Measurements from ENCODE around the gene PTPRA.
"Not testable (repeated sequence)": the region's sequence is repeated elsewhere in the genome, so short reads cannot be mapped to it uniquely, and the experiment has no call there.

PTPRA gene

DNA sequence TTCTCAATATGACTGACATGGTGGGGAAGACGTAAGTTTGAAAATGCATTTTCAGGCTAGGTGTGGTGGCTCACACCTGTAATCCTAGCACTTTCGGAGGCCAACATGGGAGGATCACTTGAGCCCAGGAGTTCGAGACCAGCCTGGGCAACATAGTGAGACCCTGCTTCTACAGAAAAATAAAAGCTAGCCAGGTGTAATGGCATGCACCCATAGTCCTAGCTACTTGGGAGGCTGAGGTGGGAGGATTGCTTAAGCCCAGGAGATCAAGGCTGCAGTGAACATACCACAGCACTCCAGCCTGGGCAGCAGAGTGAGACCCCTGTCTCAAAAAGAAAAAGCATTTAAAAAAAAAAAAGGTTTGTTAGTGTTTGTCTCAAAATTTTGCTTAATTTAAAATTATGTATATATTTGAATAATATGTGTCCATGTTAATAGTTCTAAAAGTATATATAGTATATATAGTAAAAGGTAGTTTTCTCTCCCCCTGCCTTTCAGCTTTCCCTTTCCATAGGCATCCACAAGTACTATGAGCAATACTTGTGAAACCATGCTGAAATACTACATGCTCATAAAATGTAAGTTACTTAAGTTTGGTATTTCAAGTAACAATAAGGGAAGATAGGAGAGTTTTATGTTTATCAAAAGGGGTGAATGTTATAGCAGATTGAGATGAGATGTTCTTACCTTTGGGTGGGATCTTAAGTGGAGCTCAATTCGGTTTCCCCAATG, 15.1 kb downstream of the PTPRA start:
- H3K4me1 Mint-ChIP-seq = peaks cover 38 to 73% of the 10 kb centered on the region in 2 donors
- no peak for DNase-seq
- no peak for ATAC-seq (replicated peaks)
- H3K27me3 Mint-ChIP-seq = no peaks in the 10 kb centered on the region
- peaks cover 3 to 21% of the 10 kb centered on the region in 2 donors for H3K36me3 Mint-ChIP-seq
- H3K9me3 Mint-ChIP-seq = no peaks in the 10 kb centered on the region
- no peak overlapping the region for H3K4me3 Mint-ChIP-seq
- H3K27ac Mint-ChIP-seq = peak overlapping the region; percentile 15

DNA sequence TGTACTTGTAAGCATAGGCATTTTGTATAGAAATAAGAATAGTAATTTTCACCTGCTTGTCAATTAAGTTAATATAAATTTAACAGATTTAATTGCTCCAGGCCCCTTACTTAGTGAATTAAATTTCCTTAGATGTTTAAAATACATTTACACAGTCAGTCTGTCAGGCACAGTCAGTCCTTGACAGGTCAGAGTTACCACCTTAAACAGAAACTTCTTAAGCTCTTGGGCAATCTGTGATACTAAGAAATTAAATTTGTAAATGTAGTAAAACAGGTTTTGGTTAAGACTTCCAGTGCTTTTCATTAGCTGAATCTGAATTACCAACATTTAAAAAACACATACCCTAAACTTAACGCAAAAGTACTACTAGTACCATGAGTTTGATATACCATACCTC, 15.9 kb downstream of the PTPRA start:
- ATAC-seq (replicated peaks) = no peak
- peaks cover 35 to 69% of the 10 kb centered on the region in 2 donors for H3K4me1 Mint-ChIP-seq
- H3K36me3 Mint-ChIP-seq = peaks cover under 1 to 19% of the 10 kb centered on the region in 2 donors
- DNase-seq = no peak
- H3K4me3 Mint-ChIP-seq = no peak overlapping the region
- no peak overlapping the region for H3K27ac Mint-ChIP-seq
- H3K27me3 Mint-ChIP-seq = no peaks in the 10 kb centered on the region
- no peaks in the 10 kb centered on the region for H3K9me3 Mint-ChIP-seq

DNA sequence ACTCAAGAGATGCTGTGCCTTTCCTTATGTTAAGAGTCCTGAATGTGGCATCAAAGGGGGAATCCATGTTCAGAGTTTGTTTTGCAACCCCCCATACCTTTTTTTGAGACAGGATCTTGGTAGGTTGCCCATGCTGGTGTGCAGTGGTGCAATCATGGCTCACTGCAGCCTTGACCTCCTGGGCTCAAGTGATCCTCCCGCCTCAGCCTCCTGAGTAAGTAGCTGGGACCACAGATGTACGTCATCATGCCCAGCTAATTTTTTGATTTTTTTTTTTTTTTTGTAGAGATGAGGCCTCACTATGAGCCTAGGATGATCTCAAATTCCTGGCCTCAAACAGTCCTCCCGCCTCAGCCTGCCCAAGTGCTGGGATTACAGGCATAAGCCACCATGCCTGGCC, 16.5 kb downstream of the PTPRA start:
- ATAC-seq (replicated peaks) (no peak), DNase-seq (no peak)
- Mint-ChIP-seq H3K27me3 (no peaks in the 10 kb centered on the region), H3K36me3 (peaks cover 4 to 20% of the 10 kb centered on the region in 2 donors), H3K4me1 (peaks cover 33 to 66% of the 10 kb centered on the region in 2 donors), H3K9me3 (no peaks in the 10 kb centered on the region), H3K27ac (no peak overlapping the region), H3K4me3 (no peak overlapping the region)

DNA sequence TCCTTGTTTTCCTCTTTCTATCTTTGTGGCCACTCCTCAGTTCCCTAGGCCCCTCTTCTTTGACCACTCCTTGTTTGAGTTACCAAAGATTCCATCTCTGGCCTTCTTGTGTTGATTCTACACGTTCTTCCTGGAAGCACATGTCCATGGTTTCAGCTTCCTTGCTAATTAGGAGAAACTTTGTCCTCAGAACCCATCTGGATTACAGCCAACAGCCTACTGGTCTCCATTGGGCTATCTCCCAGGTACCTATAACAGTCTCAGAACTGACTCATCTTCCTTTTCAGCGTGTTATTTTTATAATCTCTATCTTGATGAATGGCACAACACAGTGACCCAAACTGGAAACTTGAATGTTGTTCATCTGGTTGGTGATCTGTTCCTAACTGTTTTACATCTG, 17.5 kb downstream of the PTPRA start:
- ATAC-seq (replicated peaks) (no peak), DNase-seq (no peak)

DNA sequence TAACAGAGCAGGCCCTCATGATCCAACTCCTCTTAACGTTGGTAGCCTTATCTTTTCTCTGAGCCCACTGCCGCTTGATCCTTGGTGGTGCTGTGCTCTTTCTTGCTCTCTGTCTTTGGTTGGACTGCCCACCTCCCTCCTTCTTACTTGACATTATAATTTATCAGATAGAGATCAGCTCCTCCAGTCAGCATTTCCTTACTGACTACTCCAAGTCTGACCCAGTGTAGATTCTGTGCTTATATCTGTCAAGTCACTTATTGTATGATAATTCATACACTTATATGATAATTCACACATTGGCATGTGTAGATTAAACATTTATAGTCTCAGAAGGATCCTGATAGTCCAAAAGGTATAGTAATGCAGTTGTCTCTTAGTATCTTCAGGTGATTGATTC, 18.1 kb downstream of the PTPRA start:
- DNase-seq (no peak), ATAC-seq (replicated peaks) (no peak)
- H3K4me1 Mint-ChIP-seq = peaks cover 27 to 53% of the 10 kb centered on the region in 2 donors
- H3K9me3 Mint-ChIP-seq = no peaks in the 10 kb centered on the region
- H3K27ac Mint-ChIP-seq = peak overlapping the region; percentile 39
- no peak overlapping the region for H3K4me3 Mint-ChIP-seq
- H3K36me3 Mint-ChIP-seq = peaks cover 7 to 21% of the 10 kb centered on the region in 2 donors
- H3K27me3 Mint-ChIP-seq = no peaks in the 10 kb centered on the region

More for the DNA sequence above, 17.5 kb downstream of the PTPRA start:
- no peaks in the 10 kb centered on the region for H3K27me3 Mint-ChIP-seq
- no peaks in the 10 kb centered on the region for H3K9me3 Mint-ChIP-seq
- H3K27ac Mint-ChIP-seq = peak overlapping the region; percentile 39
- no peak overlapping the region for H3K4me3 Mint-ChIP-seq
- H3K36me3 Mint-ChIP-seq = peaks cover 6 to 19% of the 10 kb centered on the region in 2 donors
- H3K4me1 Mint-ChIP-seq = peaks cover 28 to 56% of the 10 kb centered on the region in 2 donors

DNA sequence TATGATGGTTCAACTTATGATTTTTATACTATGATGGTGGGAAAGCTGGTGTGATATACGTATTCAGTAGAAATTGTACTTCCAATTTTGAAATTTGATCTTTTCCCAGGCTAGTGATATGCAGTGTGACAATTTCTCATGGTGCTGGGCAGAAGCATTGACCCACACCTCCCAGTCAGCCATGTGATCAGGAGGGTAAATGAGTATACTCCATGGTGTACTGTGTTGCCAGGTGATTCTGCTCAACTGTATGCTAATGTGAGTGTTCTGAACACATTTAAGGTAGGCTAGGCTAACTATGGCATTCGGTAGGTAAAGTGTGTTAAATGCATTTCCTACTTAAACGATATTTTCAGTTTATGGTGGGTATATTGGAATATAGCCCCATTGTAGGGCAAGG, 19.1 kb downstream of the PTPRA start:
- ATAC-seq (replicated peaks) (no peak), DNase-seq (no peak)
- peaks cover 26 to 55% of the 10 kb centered on the region in 2 donors for H3K4me1 Mint-ChIP-seq
- H3K4me3 Mint-ChIP-seq = no peak overlapping the region
- H3K27ac Mint-ChIP-seq = no peak overlapping the region
- peaks cover 11 to 28% of the 10 kb centered on the region in 2 donors for H3K36me3 Mint-ChIP-seq
- no peaks in the 10 kb centered on the region for H3K9me3 Mint-ChIP-seq
- H3K27me3 Mint-ChIP-seq = no peaks in the 10 kb centered on the region

DNA sequence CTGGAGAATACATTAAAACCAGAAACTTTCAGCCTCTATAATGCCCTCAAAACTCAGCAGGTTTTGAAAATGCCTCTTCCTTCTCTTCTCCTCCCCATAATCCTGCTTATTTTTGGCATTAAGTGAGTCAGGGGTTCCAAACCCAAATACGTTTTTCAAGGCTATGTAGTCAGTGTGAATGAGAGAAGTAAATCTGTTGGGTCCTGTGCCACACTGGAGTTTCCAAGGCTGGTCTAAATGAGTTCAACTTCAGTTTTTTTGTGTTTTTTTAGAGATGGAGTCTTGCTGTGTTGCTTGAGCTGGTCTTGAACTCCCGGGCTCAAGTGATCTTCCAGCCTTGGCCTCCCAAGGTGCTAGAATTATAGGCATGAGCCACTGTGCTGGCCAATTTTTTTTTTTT, 20.9 kb downstream of the PTPRA start:
- no peaks in the 10 kb centered on the region for H3K9me3 Mint-ChIP-seq
- no peak overlapping the region for H3K27ac Mint-ChIP-seq
- ATAC-seq (replicated peaks) = no peak
- no peak for DNase-seq
- no peak overlapping the region for H3K4me3 Mint-ChIP-seq
- H3K27me3 Mint-ChIP-seq = no peaks in the 10 kb centered on the region
- H3K36me3 Mint-ChIP-seq = peaks cover 11 to 28% of the 10 kb centered on the region in 2 donors
- peaks cover 18 to 47% of the 10 kb centered on the region in 2 donors for H3K4me1 Mint-ChIP-seq

DNA sequence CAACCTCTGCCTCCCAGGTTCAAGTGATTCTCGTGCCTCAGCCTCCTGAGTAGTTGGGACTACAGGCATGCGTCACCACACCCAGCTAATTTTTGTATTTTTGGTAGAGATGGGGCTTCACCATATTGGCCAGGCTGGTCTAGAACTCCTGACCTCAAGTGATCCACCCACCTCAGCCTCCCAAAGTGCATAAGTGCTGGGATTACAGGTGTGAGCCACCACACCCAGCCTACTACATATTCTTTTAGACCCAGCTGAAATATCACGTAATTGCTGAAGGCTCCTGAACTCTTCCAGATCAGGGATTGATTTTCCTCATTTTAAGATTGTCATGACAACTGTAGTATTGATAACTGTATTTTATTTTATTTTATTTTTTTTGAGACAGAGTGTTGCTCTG, 21.9 kb downstream of the PTPRA start:
- ATAC-seq (replicated peaks); DNase-seq; H3K27me3 Mint-ChIP-seq; H3K27ac Mint-ChIP-seq; H3K4me3 Mint-ChIP-seq; H3K9me3 Mint-ChIP-seq: not testable (repeated sequence)
- peaks cover 25 to 54% of the 10 kb centered on the region in 2 donors for H3K4me1 Mint-ChIP-seq
- H3K36me3 Mint-ChIP-seq = peaks cover 11 to 30% of the 10 kb centered on the region in 2 donors

DNA sequence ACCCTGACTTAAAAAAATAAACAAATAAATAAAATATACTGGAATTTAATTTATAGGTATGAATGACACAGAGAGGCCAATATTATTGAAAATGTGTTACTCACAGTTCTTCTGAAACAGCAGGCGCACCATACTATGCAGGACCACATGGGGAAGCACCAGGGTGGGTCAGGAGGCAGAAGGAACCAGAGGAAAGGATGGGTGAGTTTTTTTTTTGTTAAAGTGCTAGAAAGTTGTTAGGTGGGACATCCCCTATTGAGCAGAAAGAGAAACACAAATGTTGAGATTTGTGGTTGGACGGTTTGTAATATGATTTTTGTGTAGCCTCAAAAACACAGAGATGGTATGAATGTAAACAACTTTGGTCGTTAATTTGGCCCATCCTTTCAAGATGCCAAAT, 26.0 kb downstream of the PTPRA start:
- Mint-ChIP-seq H3K4me3 (no peak overlapping the region), H3K9me3 (no peaks in the 10 kb centered on the region), H3K36me3 (peaks cover 10 to 28% of the 10 kb centered on the region in 2 donors), H3K27me3 (no peaks in the 10 kb centered on the region), H3K27ac (peak overlapping the region; percentile 80), H3K4me1 (peaks cover 22 to 54% of the 10 kb centered on the region in 2 donors)
- ATAC-seq (replicated peaks) (peak; percentile 78 to 82), DNase-seq (no peak)

DNA sequence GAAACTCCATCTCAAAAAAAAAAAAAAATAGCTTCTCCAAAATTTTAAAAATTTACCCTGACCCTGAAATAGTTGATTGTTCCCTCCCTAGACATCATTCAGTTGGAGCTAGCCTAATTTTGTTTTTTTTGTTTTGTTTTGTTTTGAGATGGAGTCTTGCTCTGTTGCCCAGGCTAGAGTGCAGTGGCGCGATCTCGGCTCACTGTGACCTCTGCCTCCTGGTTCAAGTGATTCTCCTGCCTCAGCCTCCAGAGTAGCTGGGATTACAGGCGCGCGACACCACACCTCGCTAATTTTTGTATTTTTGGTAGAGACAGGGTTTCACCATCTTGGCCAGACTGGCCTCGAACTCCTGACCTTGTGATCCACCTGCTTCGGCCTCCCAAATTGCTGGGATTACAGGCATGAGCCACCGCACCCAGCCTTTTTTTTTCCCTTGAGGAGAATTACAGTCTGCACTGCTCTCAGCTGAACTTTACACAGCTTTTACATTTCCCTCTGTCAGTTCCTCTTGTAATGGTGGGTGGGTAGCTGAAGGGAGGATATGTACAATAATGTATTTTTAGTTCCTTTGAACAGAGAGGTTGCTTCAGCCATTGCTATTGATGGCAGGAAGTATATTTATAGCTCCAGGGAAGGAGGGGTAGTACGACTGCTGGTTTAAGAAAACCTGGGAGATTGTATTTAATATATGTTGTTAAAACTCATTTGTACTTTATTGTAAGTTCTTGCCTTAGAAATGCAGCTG, 27.7 kb downstream of the PTPRA start:
- Mint-ChIP-seq H3K36me3 (peaks cover 5 to 20% of the 10 kb centered on the region in 2 donors), H3K4me1 (peaks cover 20 to 57% of the 10 kb centered on the region in 2 donors), H3K9me3 (no peaks in the 10 kb centered on the region), H3K27ac (peak overlapping the region; percentile 95), H3K4me3 (peak overlapping the region; percentile 73 to 75), H3K27me3 (no peaks in the 10 kb centered on the region)
- DNase-seq (peak; percentile 5), ATAC-seq (replicated peaks) (peak; percentile 90 to 92)

DNA sequence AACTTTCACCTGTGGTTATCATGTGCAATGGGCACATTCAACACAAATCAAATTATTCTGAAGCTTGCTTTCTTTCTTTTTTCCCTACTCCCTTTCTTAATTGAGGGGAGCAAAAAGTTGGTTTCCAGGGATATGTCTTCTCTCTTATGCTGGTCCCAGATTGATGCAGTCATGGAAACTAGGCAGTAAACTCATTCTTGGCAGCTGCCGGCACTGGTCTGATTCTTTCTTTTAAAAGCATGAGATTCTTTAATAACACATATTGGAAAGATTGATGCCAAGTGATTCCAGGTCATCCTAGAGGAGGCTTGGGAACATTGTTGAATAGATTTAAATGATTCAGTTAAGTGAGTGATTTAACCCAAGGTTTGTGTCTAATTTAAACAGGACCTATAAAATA, 29.0 kb downstream of the PTPRA start:
- H3K36me3 Mint-ChIP-seq = peaks cover 0 to 12% of the 10 kb centered on the region in 2 donors
- DNase-seq (no peak), ATAC-seq (replicated peaks) (no peak)
- H3K9me3 Mint-ChIP-seq = no peaks in the 10 kb centered on the region
- H3K4me1 Mint-ChIP-seq = peaks cover 19 to 47% of the 10 kb centered on the region in 2 donors
- H3K27me3 Mint-ChIP-seq = no peaks in the 10 kb centered on the region
- H3K27ac Mint-ChIP-seq = no peak overlapping the region
- H3K4me3 Mint-ChIP-seq = no peak overlapping the region

DNA sequence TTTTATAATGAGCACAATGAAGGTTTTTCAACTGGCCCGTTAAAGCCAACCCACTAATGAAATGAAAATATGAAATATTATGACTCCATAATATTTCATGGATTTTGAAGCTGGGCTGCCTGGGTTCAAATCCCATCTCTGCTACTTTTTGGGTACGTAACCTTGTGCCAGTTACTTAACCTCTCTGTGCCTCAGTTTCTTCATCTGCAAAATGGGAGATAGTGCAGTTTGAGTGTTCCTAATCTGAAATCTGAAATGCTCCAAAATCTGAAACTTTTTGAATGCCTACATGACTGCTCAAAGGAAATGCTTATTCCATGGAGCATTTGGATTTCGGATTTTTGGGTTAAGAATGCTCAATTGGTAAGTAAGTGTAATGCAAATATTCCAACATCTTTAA, 29.5 kb downstream of the PTPRA start:
- peaks cover 19 to 47% of the 10 kb centered on the region in 2 donors for H3K4me1 Mint-ChIP-seq
- no peaks in the 10 kb centered on the region for H3K9me3 Mint-ChIP-seq
- H3K36me3 Mint-ChIP-seq = peaks cover 0 to 12% of the 10 kb centered on the region in 2 donors
- DNase-seq (no peak), ATAC-seq (replicated peaks) (no peak)
- H3K27me3 Mint-ChIP-seq = no peaks in the 10 kb centered on the region
- H3K4me3 Mint-ChIP-seq = no peak overlapping the region
- no peak overlapping the region for H3K27ac Mint-ChIP-seq

DNA sequence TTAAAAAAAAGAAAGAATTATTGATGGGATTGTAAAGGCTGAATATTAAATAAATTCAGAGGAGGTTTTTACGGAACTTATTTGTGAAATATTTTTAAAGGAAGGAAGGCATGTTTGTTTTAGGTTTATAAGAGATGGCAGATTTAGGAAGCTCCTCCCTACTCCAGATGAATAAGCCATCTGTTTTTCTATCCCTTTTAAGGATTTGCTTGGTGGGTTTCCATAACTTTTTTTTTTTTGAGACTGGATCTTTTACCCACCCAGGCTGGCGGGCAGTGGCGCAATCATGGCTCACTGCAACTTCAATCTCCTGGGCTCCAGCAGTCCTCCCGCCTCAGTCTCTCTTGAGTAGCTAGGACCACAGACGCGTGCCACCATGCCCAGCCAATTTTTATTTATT, 30.4 kb downstream of the PTPRA start:
- no peak for ATAC-seq (replicated peaks)
- Mint-ChIP-seq H3K27ac (no peak overlapping the region), H3K4me1 (peaks cover 19 to 48% of the 10 kb centered on the region in 2 donors), H3K4me3 (no peak overlapping the region), H3K9me3 (no peaks in the 10 kb centered on the region), H3K36me3 (peaks cover 0 to 12% of the 10 kb centered on the region in 2 donors), H3K27me3 (no peaks in the 10 kb centered on the region)
- DNase-seq = no peak

DNA sequence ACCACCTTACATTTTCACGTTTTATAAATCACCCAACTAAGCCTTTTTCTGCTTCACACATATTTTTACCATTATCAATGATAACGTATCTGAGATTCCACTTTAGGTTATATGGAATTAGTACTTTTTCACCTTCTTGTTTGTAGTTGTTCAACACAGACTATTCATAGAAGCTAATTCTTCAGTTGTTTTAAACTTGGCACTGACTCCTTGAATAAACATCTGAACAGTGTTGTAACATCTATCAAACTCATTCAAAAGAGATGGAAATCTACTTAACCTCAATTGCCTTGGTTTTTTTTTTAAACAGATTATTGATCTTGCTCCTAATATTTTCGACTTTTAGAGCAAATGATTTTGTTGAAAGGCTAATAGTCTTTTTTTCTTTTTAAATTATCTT, 34.2 kb downstream of the PTPRA start:
- DNase-seq = no peak
- Mint-ChIP-seq H3K9me3 (no peaks in the 10 kb centered on the region), H3K27me3 (no peaks in the 10 kb centered on the region), H3K36me3 (peaks cover 0 to 12% of the 10 kb centered on the region in 2 donors), H3K27ac (no peak overlapping the region), H3K4me1 (peaks cover 2 to 10% of the 10 kb centered on the region in 2 donors), H3K4me3 (no peak overlapping the region)
- ATAC-seq (replicated peaks) = no peak

DNA sequence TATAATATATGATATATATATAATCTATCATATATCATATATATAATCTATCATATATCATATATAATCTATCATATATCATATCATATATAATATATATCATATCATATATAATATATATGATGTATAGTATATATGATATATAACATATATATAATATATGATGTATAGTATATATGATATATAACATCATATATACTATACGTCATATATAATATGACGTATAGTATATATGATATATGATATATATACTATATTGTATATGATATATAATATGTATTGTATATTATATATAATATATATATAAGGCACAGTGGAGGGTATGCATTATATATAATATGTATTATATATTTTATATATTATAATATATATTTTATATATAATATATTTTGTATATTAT, 36.7 kb downstream of the PTPRA start:
- Mint-ChIP-seq H3K4me3 (no peak overlapping the region), H3K27ac (no peak overlapping the region), H3K36me3 (peaks cover 0 to 3% of the 10 kb centered on the region in 2 donors), H3K9me3 (no peaks in the 10 kb centered on the region), H3K4me1 (peaks cover 3 to 4% of the 10 kb centered on the region in 2 donors), H3K27me3 (no peaks in the 10 kb centered on the region)
- DNase-seq (no peak), ATAC-seq (replicated peaks) (no peak)

Measured in stimulated activated naive B cell treated with anti-CD40 and anti-IgM and Interleukin-4, amounts not matched to agents 10 μg/mL and 1 μg/mL and 100 μg/mL, for 72 hours (primary cell).